Endothelial cell of umbilical vein (primary cell): Measurements from ENCODE around the gene NES. TPM values are rescaled to one million over a fixed set of nuclear protein-coding genes. Genes with fewer than 3 reads are reported as not detected.

Experiments used
- BruUV-seq: library from RNA; stranded (reverse); fragments of 400-500 nt; replicated peaks from 2 replicates; lab custom pipeline; 2021; lab: Mats Ljungman, UMichigan
- CTCF ChIA-PET: fragments of 300-600, 350-600 bp; sonication (Branson Sonifier 250); formaldehyde crosslinking; loops from one replicate; lab custom pipeline; 2021; ENCODE audit warnings: antibody characterized with exemption, inconsistent platforms; lab: Charles Lee
- POLR2A ChIA-PET: fragments of 300-600, 350-600 bp; sonication (Branson Sonifier 250); formaldehyde crosslinking; loops from one replicate; lab custom pipeline; 2021; ENCODE audit warnings: antibody characterized with exemption, inconsistent platforms; lab: Charles Lee
- DNase-seq: peaks from one replicate; pipeline ENCODE4 v3.0.0-alpha.2; 2011; ENCODE audit warnings: low read depth, low spot score
- FAIRE-seq: peaks from 2 replicates; lab custom pipeline; 2011; peaks lifted over from hg19 to GRCh38; lab: Jason Lieb, UNC
- H2AFZ ChIP-seq: 2 replicates; pipeline ENCODE4 v1.6.0; 2012; ENCODE audit warnings: low read depth, low read length, control low read depth, inconsistent platforms
- H3K27ac ChIP-seq: 2 replicates; pipeline ENCODE4 v1.5.1; 2011; ENCODE audit warnings: low read depth, mild to moderate bottlenecking, control low read depth, low read length, moderate library complexity; ENCODE audit not compliant: insufficient read depth
- H3K27me3 ChIP-seq, 2 experiments: 2 replicates each; pipeline versions ENCODE4 v1.6.0 to v1.6.1; 2011; ENCODE audit warnings: low read length in 2 of 2, mixed read lengths in 1 of 2; ENCODE audit not compliant: control insufficient read depth in 2 of 2, insufficient read depth in 2 of 2
- H3K36me3 ChIP-seq, 2 experiments: 2 replicates in 1 of 2; 3 replicates in 1 of 2; pipeline ENCODE4 v1.5.1; 2011; ENCODE audit warnings: low read length in 2 of 2, mild to moderate bottlenecking in 1 of 2, moderate library complexity in 1 of 2; ENCODE audit not compliant: control insufficient read depth in 2 of 2, insufficient read depth in 2 of 2; ENCODE audit errors: extremely low read depth in 1 of 2
- H3K4me1 ChIP-seq: 3 replicates; pipeline ENCODE4 v1.5.1; 2011; ENCODE audit warnings: mild to moderate bottlenecking, low read length; ENCODE audit not compliant: control insufficient read depth, insufficient read depth; ENCODE audit errors: extremely low read depth
- H3K4me2 ChIP-seq: 2 replicates; pipeline ENCODE4 v1.6.1; 2011; ENCODE audit warnings: low read length, control low read depth, mixed read lengths; ENCODE audit not compliant: insufficient read depth
- H3K4me3 ChIP-seq, 3 experiments: fragments of 200-600 bp in 1 of 3; sonication (generic), shearing (Covaris generic) in 1 of 3; replicated peaks in 1 of 3; 2 replicates each; pipeline ENCODE4 v1.5.1; 2011 to 2016; ENCODE audit warnings: control low read depth in 3 of 3, low read length in 3 of 3, mild to moderate bottlenecking in 2 of 3, inconsistent platforms in 1 of 3, low read depth in 1 of 3, moderate library complexity in 1 of 3; ENCODE audit not compliant: insufficient read depth in 1 of 3
- H3K79me2 ChIP-seq: 2 replicates; pipeline ENCODE4 v1.6.0; 2012; ENCODE audit warnings: low read length, inconsistent platforms; ENCODE audit not compliant: control insufficient read depth, insufficient read depth
- H3K9ac ChIP-seq: replicated peaks from 2 replicates; pipeline ENCODE3; 2011; ENCODE audit warnings: low read length, control low read depth; ENCODE audit not compliant: insufficient read depth; ENCODE audit errors: extremely low read depth
- H3K9me1 ChIP-seq: replicated peaks from 3 replicates; pipeline ENCODE4 v1.6.0; 2011; ENCODE audit warnings: mild to moderate bottlenecking, low read length; ENCODE audit not compliant: control insufficient read depth, insufficient read depth; ENCODE audit errors: extremely low read depth
- H3K9me3 ChIP-seq: replicated peaks from 2 replicates; pipeline ENCODE4 v1.5.1; 2012; ENCODE audit warnings: low read length, inconsistent platforms; ENCODE audit not compliant: control insufficient read depth, insufficient read depth
- H4K20me1 ChIP-seq: replicated peaks from 2 replicates; pipeline ENCODE3; 2011; ENCODE audit warnings: mild to moderate bottlenecking, low read length; ENCODE audit not compliant: control insufficient read depth, insufficient read depth; ENCODE audit errors: extremely low read depth
- CTCF ChIP-seq, 2 donors: IDR thresholded peaks; 1 replicate in 1 of 2; 2 replicates in 1 of 2; pipeline ENCODE4 v1.5.1; 2011; ENCODE audit warnings: low read length in 2 of 2, mild to moderate bottlenecking in 2 of 2, moderate library complexity in 2 of 2, control low read depth in 1 of 2, inconsistent platforms in 1 of 2, low read depth in 1 of 2; ENCODE audit not compliant: insufficient read depth in 1 of 2; ENCODE audit errors: extremely low read depth in 1 of 2
- EZH2 ChIP-seq: IDR thresholded peaks from 2 replicates; pipeline ENCODE4 v1.6.1; 2012; ENCODE audit warnings: borderline replicate concordance, low read depth, mild to moderate bottlenecking, moderate library complexity, low read length, inconsistent platforms; ENCODE audit not compliant: severe bottlenecking
- FOS ChIP-seq: IDR thresholded peaks from 2 replicates; pipeline ENCODE4 v1.6.1; 2011; ENCODE audit warnings: mild to moderate bottlenecking, low read length, moderate library complexity, borderline replicate concordance; ENCODE audit not compliant: insufficient read depth
- GATA2 ChIP-seq: IDR thresholded peaks from 2 replicates; pipeline ENCODE4 v1.7.0; 2011; ENCODE audit warnings: low read depth, mild to moderate bottlenecking, moderate library complexity, mixed read lengths, low read length; ENCODE audit not compliant: insufficient read length, insufficient read depth
- JUN ChIP-seq: IDR thresholded peaks from 2 replicates; pipeline ENCODE4 v1.6.1; 2011; ENCODE audit warnings: borderline replicate concordance, low read depth; ENCODE audit not compliant: insufficient read length, insufficient read depth
- MYC ChIP-seq: IDR thresholded peaks from one replicate; pipeline ENCODE4 v1.6.1; 2011; ENCODE audit warnings: mild to moderate bottlenecking, low read depth, low read length
- POLR2A ChIP-seq: IDR thresholded peaks from 2 replicates; pipeline ENCODE4 v1.6.1; 2012; ENCODE audit warnings: low read depth, mild to moderate bottlenecking, control low read depth, low read length
- POLR2AphosphoS5 ChIP-seq: IDR thresholded peaks from 2 replicates; pipeline ENCODE4 v1.6.1; 2012; ENCODE audit warnings: low read depth, mild to moderate bottlenecking, control low read depth, low read length, moderate library complexity; ENCODE audit not compliant: insufficient read depth
- dilution Hi-C: fragments of 300-500 bp; cut with MboI; formaldehyde crosslinking; loops from one replicate; pipeline ENCODE4 v1.15.0; 2019; ENCODE audit warnings: low sequenced_read_pairs; ENCODE audit not compliant: extremely low pct_ligation_motif_present
- intact Hi-C: fragments of 100-400 bp; cut with micrococcal nuclease; formaldehyde crosslinking; loops from one replicate; pipeline ENCODE4 v1.10.0; 2022
- polyA plus RNA-seq, 4 experiments: library from polyadenylated mRNA; depleted of rRNA in 3 of 4; stranded (reverse) in 3 of 4; unstranded in 1 of 4; fragments of >200 nt; gene quantifications; 2 replicates each; pipeline versions ENCODE4 v1.2.1 to v1.2.3, GENCODE V29; 2011 to 2012; ENCODE audit warnings: missing spikeins in 1 of 4
- total RNA-seq: library from RNA; stranded (reverse); gene quantifications from 2 replicates; pipeline ENCODE4 v1.2.3, GENCODE V29; 2021
- TF ChIP-seq, protein P1 (sequence below): IDR thresholded peaks from 2 replicates; pipeline ENCODE4 v1.6.1; 2011; ENCODE audit not compliant: insufficient read depth, insufficient read length

The NES gene
- total and polyA plus RNA-seq, 2 donors (not counting 3 experiments of a cell fraction or from before 2014, with no cell fraction given) = 19.4 to 274 TPM

- H3K9me1 ChIP-seq = no peaks in the 10 kb centered on the region
- FAIRE-seq (no peak), DNase-seq (no peak)
- intact Hi-C loops = no loop called here
- peaks cover 73 to 79% of the 10 kb centered on the region in 2 experiments for H3K27me3 ChIP-seq
- CTCF ChIA-PET = interaction anchor here (1.0 to 2.8 kb wide), 4 partner anchors 12 to 40 kb away, joined by 3 to 10 read pairs (median 5); no protein-coding TSS in a partner anchor
- POLR2A ChIA-PET = no interaction called here
- H4K20me1 ChIP-seq = no peaks in the 10 kb centered on the region
- no peak overlapping the region for H2AFZ ChIP-seq
- H3K4me2 ChIP-seq = no peak overlapping the region
- H3K36me3 ChIP-seq = no peaks in the 10 kb centered on the region
- H3K9ac ChIP-seq = no peak overlapping the region
- no peak overlapping the region for H3K27ac ChIP-seq
- no peak for TF ChIP-seq EZH2
- no peak for TF ChIP-seq MYC
- no peak for TF ChIP-seq POLR2AphosphoS5
- no peak for TF ChIP-seq POLR2A
- TF ChIP-seq, protein P1, sequence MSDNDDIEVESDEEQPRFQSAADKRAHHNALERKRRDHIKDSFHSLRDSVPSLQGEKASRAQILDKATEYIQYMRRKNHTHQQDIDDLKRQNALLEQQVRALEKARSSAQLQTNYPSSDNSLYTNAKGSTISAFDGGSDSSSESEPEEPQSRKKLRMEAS = no peak
- TF ChIP-seq FOS = no peak
- no peak for TF ChIP-seq CTCF (IDR thresholded peaks at IDR 0.05; ENCODE audit: extremely low read depth in 1 of 2, insufficient read depth in 1 of 2, low read depth in 1 of 2, low read length in 2 of 2)
- TF ChIP-seq GATA2 = no peak
- TF ChIP-seq JUN = no peak
- dilution Hi-C loops = no loop called here
- H3K4me1 ChIP-seq = no peaks in the 10 kb centered on the region
- no TSS peak for BruUV-seq
- H3K79me2 ChIP-seq = no peaks in the 10 kb centered on the region
- no peaks in the 10 kb centered on the region for H3K9me3 ChIP-seq
- no peak overlapping the region for H3K4me3 ChIP-seq
These were observed 32.6 kb downstream of the NES start for GRCh38 chr1:156644640-156645039.
